ENCODE results near the gene SLC31A1.

GRCh38 chr9:113223963-113224362, 2.6 kb downstream of the SLC31A1 start:
- TF ChIP-seq CTCF (IDR thresholded peaks at IDR 0.05) (no peak), POLR2AphosphoS5 (IDR thresholded peaks at IDR 0.05; ENCODE audit: low read depth, low read length) (no peak), TCF7L2 (IDR thresholded peaks at IDR 0.05; ENCODE audit: low read depth, low read length) (no peak)
- TF ChIP-seq, protein P1, sequence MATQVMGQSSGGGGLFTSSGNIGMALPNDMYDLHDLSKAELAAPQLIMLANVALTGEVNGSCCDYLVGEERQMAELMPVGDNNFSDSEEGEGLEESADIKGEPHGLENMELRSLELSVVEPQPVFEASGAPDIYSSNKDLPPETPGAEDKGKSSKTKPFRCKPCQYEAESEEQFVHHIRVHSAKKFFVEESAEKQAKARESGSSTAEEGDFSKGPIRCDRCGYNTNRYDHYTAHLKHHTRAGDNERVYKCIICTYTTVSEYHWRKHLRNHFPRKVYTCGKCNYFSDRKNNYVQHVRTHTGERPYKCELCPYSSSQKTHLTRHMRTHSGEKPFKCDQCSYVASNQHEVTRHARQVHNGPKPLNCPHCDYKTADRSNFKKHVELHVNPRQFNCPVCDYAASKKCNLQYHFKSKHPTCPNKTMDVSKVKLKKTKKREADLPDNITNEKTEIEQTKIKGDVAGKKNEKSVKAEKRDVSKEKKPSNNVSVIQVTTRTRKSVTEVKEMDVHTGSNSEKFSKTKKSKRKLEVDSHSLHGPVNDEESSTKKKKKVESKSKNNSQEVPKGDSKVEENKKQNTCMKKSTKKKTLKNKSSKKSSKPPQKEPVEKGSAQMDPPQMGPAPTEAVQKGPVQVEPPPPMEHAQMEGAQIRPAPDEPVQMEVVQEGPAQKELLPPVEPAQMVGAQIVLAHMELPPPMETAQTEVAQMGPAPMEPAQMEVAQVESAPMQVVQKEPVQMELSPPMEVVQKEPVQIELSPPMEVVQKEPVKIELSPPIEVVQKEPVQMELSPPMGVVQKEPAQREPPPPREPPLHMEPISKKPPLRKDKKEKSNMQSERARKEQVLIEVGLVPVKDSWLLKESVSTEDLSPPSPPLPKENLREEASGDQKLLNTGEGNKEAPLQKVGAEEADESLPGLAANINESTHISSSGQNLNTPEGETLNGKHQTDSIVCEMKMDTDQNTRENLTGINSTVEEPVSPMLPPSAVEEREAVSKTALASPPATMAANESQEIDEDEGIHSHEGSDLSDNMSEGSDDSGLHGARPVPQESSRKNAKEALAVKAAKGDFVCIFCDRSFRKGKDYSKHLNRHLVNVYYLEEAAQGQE (IDR thresholded peaks at IDR 0.05; ENCODE audit: insufficient read depth in 1 of 2, low read depth in 2 of 2, low read length in 1 of 2): no peak

Data from Panc1 (cell line).